GM12872 (cell line): ENCODE data around the gene MTMR10.

ENCODE experiments used
- CTCF ChIP-seq: IDR thresholded peaks from 3 replicates; pipeline ENCODE4 v1.5.1; 2011; ENCODE audit warnings: low read depth, mild to moderate bottlenecking, low read length, moderate library complexity; ENCODE audit not compliant: insufficient read depth

Gene MTMR10

DNA sequence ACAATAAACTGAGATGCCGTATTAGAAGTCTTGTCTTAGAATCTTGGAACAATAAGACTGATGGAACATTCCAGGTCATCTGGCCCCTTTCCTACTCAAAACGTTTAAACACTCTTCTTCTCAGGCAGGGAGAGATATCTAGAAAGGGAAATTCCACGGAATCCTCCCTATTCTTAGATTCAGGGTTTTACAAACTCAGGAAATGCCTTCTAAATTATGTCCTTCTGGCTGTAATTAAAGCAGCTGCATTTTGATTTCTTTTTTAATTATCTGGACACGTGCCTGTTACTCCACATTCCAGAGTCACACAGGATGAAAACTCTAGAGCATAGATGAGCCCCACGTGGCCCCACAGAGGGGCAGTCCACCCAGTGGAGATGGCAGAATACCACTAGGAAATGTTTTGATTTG is 41.5 kb upstream of the MTMR10 start:
- no peak for TF ChIP-seq CTCF

DNA sequence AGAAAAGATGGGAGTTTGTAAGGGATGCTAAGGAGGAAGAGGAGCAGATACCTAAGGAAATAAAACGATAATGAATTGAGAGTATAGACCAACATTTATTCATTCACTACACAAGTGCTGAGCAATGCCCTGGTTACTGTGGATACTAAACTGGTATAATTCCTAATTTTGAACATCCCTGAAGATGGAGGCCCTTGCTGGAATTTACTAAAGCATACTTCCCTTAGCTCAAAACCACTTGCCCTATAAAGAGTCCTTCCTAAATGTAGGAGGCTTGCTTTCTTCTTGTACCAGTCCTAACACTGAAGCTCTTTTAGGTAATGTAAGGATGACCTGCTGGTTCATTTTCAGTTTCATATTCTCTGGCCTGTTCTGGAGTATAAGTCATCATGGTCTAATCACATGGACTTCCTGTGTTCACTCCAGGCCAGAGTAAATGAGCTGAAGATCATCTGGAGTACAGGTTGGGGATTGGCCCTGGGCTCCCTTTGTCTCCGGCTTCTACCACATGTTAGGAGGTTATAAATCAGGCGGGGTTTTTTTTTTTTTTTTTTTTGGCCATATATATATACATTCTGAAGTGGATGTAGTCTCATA is 40.1 kb upstream of the MTMR10 start:
- no peak for TF ChIP-seq CTCF

DNA sequence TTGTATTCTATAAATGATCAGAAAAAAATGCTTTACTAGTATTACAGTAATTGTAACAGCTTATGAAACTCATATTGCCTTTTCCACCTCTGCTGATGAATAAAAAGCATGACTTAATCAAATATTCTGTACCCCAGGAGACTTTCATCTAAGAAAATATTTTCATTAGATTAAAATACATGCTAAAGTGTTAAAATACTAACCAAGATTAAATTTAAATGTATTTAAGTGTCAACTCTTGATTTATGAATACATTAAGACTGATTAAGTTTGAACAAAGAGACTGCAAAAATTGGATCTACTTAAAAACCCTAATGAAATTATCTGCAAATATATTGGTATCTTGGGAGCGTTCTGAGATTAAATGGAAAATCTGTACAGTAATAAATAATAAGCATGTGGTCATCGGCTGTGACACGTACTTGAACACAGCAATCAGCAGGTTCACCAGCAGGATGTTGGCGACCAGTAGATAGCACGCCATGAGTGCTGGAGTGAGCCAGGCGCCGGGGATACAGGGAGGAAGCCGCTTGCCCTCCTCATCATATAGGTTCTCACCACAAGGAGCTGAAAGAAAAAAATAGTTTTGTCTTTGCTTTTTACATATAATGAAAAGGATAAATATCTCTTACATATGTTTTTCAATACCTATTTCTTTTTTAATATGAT is 36.6 kb upstream of the MTMR10 start:
- TF ChIP-seq CTCF, result no peak

DNA sequence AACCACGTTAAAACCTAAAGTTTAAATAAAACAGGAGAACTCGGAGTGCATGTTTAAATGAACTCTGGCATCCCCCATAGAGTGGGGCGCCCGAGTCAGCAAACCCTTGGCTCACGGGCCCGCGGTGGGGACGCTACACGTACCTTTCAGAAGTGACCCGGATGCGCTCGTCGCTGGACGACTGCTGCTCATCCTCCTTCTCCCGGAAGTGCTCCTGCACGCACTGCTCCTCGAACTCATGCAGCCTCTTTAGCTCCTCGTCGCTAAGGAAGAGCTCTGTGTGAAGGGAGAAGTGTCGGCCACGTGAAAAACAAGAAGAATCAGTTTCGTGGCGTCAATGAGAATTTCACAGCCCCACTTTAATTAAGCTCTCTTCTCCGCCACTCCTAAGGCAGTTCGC is 34.6 kb upstream of the MTMR10 start:
- TF ChIP-seq CTCF, result no peak

GRCh38 chr15:31024979-31025378 is 33.6 kb upstream of the MTMR10 start:
- TF ChIP-seq CTCF, result no peak

DNA sequence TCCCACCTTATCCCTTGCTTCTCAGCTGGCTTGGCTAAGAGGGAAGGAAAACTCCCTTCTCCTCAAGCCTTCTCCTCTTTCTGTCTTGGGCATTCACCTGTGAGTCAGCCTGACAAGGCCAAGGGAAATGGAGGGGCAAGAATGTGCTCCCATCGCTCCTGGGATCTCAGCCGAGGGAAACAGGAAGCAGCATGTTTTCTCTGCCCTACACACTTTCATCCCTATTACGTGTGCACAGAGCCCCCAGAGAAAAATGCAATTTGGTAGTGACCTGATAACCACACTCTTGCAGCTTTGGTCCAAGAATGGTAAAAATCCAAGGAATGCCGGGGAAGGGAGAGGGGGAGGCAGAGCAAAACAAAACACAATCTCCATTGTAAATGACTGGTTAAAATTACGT is 32.9 kb upstream of the MTMR10 start:
- no peak for TF ChIP-seq CTCF

DNA sequence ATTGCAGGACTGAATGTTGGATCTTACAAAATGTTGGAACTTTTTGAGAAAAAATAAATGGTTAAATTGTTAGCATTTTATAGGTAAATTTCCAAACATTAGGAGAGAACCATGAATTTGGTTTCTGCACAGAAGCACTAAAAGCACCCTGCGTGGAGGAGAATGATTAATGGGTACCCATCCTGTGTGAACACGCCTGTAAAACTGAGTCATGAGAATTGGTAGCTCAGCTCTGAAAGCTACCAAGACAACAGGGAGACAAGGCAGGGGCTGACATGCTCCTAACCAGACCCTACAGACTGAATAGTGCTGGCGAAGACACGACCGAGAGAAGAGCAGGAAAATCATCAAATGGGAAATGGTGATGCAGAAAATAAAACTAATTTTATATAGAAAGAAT is 32.4 kb upstream of the MTMR10 start:
- no peak for TF ChIP-seq CTCF
